Ishikawa (cell line): ENCODE measurements around the gene DNER.

Experiments used
- CEBPB ChIP-seq: IDR thresholded peaks from 2 replicates; pipeline ENCODE4 v1.6.1; 2012
- CREB1 ChIP-seq: IDR thresholded peaks from 2 replicates; pipeline ENCODE4 v1.6.1; 2012; ENCODE audit warnings: low read depth
- EGR1 ChIP-seq: IDR thresholded peaks from 2 replicates; pipeline ENCODE4 v1.6.1; 2012
- EP300 ChIP-seq: IDR thresholded peaks from 2 replicates; pipeline ENCODE4 v1.6.1; 2012; ENCODE audit warnings: borderline replicate concordance
- FOXM1 ChIP-seq: IDR thresholded peaks from 2 replicates; pipeline ENCODE4 v1.6.1; 2012; ENCODE audit warnings: low read depth, borderline replicate concordance
- NFIC ChIP-seq: IDR thresholded peaks from 2 replicates; pipeline ENCODE4 v1.6.1; 2012
- RAD21 ChIP-seq: IDR thresholded peaks from 2 replicates; pipeline ENCODE4 v1.6.1; 2012; ENCODE audit warnings: low read depth
- TAF1 ChIP-seq: IDR thresholded peaks from 2 replicates; pipeline ENCODE4 v1.6.1; 2012; ENCODE audit warnings: low read depth, mild to moderate bottlenecking
- TCF12 ChIP-seq: IDR thresholded peaks from 2 replicates; pipeline ENCODE4 v1.6.1; 2012; ENCODE audit warnings: low read depth
- TEAD4 ChIP-seq: IDR thresholded peaks from 2 replicates; pipeline ENCODE4 v1.6.1; 2012
- USF1 ChIP-seq: IDR thresholded peaks from 2 replicates; pipeline ENCODE4 v1.6.1; 2012
- YY1 ChIP-seq: IDR thresholded peaks from 2 replicates; pipeline ENCODE4 v1.6.1; 2012; ENCODE audit warnings: low read depth
- ZBTB7A ChIP-seq: IDR thresholded peaks from 2 replicates; pipeline ENCODE4 v1.6.1; 2012; ENCODE audit warnings: low read depth
- TF ChIP-seq, protein P1 (sequence below): IDR thresholded peaks from 2 replicates; pipeline ENCODE4 v1.6.1; 2012; ENCODE audit warnings: low read depth, mild to moderate bottlenecking
- TF ChIP-seq, protein P2 (sequence below): IDR thresholded peaks from 2 replicates; pipeline ENCODE4 v1.6.1; 2012

DNER gene

GRCh38 chr2:229388731-229389130, 325.6 kb downstream of the DNER start:
- TF ChIP-seq EGR1 (no peak), TAF1 (no peak)
- TF ChIP-seq, protein P1, sequence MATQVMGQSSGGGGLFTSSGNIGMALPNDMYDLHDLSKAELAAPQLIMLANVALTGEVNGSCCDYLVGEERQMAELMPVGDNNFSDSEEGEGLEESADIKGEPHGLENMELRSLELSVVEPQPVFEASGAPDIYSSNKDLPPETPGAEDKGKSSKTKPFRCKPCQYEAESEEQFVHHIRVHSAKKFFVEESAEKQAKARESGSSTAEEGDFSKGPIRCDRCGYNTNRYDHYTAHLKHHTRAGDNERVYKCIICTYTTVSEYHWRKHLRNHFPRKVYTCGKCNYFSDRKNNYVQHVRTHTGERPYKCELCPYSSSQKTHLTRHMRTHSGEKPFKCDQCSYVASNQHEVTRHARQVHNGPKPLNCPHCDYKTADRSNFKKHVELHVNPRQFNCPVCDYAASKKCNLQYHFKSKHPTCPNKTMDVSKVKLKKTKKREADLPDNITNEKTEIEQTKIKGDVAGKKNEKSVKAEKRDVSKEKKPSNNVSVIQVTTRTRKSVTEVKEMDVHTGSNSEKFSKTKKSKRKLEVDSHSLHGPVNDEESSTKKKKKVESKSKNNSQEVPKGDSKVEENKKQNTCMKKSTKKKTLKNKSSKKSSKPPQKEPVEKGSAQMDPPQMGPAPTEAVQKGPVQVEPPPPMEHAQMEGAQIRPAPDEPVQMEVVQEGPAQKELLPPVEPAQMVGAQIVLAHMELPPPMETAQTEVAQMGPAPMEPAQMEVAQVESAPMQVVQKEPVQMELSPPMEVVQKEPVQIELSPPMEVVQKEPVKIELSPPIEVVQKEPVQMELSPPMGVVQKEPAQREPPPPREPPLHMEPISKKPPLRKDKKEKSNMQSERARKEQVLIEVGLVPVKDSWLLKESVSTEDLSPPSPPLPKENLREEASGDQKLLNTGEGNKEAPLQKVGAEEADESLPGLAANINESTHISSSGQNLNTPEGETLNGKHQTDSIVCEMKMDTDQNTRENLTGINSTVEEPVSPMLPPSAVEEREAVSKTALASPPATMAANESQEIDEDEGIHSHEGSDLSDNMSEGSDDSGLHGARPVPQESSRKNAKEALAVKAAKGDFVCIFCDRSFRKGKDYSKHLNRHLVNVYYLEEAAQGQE: no peak

GRCh38 chr2:229387866-229388265, 326.5 kb downstream of the DNER start:
- TF ChIP-seq EGR1 (no peak), TAF1 (no peak)

DNA sequence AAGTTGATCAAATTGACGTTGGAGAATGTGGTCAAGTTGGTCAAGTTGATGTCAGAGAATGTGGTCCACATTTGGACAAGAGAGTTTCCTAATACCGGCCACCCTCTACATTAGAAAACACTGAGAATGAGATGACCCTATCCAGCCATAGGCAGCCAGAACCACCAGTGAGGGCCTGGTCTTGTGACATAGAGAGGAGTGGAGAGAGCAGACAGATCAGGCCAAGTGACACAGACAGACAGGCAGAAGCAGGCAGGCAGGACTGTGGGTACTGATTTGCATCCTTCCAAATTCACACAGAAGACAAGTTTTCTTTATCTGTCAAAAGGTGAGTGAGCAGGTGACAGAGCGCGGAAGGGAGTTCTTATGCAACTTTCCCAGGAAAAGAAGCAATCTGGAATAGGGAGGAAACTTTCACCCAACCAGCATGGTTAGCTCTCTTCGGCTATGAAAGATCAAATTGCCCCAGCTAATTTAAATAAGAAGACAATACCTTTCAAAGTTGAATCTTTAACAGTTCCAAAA, 334.2 kb downstream of the DNER start:
- no peak for TF ChIP-seq ZBTB7A
- TF ChIP-seq TEAD4: no peak
- no peak for TF ChIP-seq TCF12
- TF ChIP-seq, protein P1: no peak
- TF ChIP-seq NFIC: no peak
- no peak for TF ChIP-seq RAD21
- TF ChIP-seq CEBPB: no peak
- TF ChIP-seq YY1: no peak
- TF ChIP-seq CREB1: no peak
- TF ChIP-seq EGR1: no peak
- no peak for TF ChIP-seq FOXM1
- TF ChIP-seq, protein P2, sequence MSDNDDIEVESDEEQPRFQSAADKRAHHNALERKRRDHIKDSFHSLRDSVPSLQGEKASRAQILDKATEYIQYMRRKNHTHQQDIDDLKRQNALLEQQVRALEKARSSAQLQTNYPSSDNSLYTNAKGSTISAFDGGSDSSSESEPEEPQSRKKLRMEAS: no peak
- TF ChIP-seq EP300: no peak
- no peak for TF ChIP-seq USF1
- no peak for TF ChIP-seq TAF1

DNA sequence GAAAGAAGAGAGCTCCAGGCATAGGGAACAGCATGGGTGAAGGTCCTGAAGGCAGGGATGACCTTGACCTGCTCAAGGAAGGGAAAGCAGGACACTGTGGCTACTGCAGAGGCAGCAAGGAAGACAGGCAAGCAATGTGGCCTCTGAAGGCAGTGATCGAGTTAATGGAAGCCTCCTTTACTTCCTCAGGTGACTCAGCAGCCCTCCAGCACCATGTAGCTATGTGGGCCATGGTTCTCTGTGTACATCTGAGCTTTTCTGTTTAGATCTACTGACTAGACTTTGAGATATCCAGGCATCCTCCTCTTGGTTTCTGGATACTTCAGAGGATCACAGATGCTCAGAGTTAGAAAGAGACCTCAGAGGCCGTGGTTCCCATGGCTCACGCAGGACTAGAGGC, 336.0 kb downstream of the DNER start:
- TF ChIP-seq ZBTB7A (no peak), USF1 (no peak), CEBPB (no peak), TAF1 (no peak)
- TF ChIP-seq, protein P1: no peak

- TF ChIP-seq TEAD4 (no peak), USF1 (no peak), CREB1 (no peak), ZBTB7A (no peak), FOXM1 (no peak), CEBPB (no peak)
These were observed 337.5 kb downstream of the DNER start for GRCh38 chr2:229376866-229377265.

GRCh38 chr2:229375251-229375650, 339.1 kb downstream of the DNER start:
- TF ChIP-seq ZBTB7A (no peak), FOXM1 (no peak), YY1 (no peak), TAF1 (no peak)
- TF ChIP-seq, protein P1: no peak
- TF ChIP-seq, protein P2: no peak
